ENCODE data around the gene MTOR.
"Not testable (repeated sequence)": the region's sequence is repeated elsewhere in the genome, so short reads cannot be mapped to it uniquely, and the experiment has no call there.

GRCh38 chr1:11267350-11268337 is 5.3 kb upstream of the MTOR start:
- TF ChIP-seq CTCF, POLR2A (IDR thresholded peaks at IDR 0.05): not testable (repeated sequence)
